Measurements from ENCODE around the gene A3GALT2. TPM values are rescaled to one million over a fixed set of nuclear protein-coding genes. Genes with fewer than 3 reads are reported as not detected.

Gene A3GALT2
- total RNA-seq, 6 experiments from 2014 or later: not detected

DNA sequence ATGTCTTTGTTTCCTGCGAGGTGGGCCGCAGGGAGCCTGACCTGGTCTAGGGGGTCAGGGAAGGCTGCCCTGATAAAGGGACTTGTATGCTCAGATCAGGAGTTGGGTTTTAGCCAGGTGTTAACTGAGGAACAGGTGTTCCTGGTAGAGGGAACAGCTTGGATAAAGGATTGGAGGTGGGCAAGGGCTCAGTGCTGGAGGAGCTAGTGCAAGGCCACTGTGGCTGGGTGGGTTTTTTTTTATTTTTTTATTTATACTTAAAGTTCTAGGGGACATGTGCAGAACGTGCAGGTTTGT, 31.1 kb downstream of the A3GALT2 start:
- no peak for DNase-seq
- no peaks in the 10 kb centered on the region; the same call in 1 of the 2 replicates for H3K27me3 Mint-ChIP-seq (ENCODE audit: insufficient read depth)

DNA sequence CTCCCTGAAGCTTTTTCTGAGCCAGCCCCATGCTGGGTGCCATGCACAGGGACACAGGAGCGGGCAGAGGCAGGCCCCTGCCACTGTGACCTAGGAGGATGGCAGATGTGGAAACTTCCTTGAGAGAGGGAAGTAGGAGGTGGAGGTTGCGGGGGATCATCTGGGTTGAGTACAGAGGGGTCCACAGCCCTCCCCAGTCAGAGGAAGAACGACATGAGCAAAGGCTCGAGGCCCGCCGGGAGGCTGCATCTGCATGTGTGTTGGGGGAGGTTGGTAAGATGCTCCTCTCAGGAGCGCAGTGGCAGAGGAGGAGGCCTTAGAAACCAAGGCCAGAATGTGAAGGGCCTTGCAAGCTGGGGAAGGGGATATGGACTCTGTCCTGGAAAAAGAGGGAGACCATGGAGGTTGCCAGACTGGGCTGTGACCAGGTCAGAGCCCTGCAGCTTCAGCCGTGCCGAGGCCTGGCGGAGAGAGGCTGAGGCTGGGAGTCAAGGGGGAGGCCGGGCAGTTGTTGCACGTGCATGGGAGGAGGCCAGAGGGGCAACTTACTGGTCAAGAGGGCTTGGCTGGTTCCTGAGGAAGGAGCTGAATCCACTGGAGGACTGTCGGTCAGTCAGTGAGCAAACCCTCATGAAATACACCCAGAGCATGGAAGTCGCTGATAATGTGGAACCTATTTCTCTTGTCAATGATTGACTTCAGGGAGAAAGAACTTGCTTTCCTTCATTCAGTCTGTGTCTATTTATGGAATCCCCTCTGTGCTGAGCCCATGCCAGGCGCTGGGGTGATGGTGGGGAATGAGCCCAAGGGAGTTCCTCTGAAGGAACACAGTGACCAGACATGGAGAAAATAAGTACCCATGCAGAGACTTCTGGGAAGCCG, 31.7 kb downstream of the A3GALT2 start:
- Mint-ChIP-seq H3K36me3 (ENCODE audit: low read depth) (peaks cover 11% of the 10 kb centered on the region), H3K4me1 (ENCODE audit: low read depth) (no peaks in the 10 kb centered on the region; the same call in 1 of the 2 replicates), H3K27me3 (ENCODE audit: insufficient read depth) (no peaks in the 10 kb centered on the region; the same call in 1 of the 2 replicates), H3K27ac (no peak overlapping the region), H3K4me3 (no peak overlapping the region), H3K9me3 (no peaks in the 10 kb centered on the region)
- DNase-seq: no peak
- no peak for TF ChIP-seq CTCF (IDR thresholded peaks at IDR 0.05)

More for the DNA sequence above, 31.1 kb downstream of the A3GALT2 start:
- no peak overlapping the region for H3K27ac Mint-ChIP-seq
- no peaks in the 10 kb centered on the region for H3K9me3 Mint-ChIP-seq
- peaks cover 11% of the 10 kb centered on the region for H3K36me3 Mint-ChIP-seq (ENCODE audit: low read depth)
- TF ChIP-seq CTCF (IDR thresholded peaks at IDR 0.05): no peak
- H3K4me3 Mint-ChIP-seq: no peak overlapping the region
- no peaks in the 10 kb centered on the region; the same call in 1 of the 2 replicates for H3K4me1 Mint-ChIP-seq (ENCODE audit: low read depth)

DNA sequence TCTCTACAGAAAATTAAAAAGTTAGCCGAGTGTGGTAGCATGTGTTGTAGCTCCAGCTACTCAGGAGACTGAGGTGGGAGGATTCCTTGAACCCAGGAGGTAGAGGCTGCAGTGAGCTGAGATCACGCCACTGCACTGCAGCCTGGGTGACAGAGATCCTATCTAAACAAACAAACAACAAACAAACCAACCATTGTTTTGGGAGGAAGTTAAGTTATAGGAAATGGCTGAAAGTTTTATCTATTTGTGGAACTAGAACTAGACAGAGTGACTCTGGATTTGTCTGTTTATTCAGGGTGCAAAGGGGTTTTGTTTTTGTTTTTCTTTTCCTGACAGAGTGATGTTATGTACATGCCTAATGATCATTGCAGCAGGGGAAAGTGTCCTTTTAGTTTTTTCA, 33.6 kb downstream of the A3GALT2 start:
- Mint-ChIP-seq H3K9me3 (no peaks in the 10 kb centered on the region), H3K4me3 (no peak overlapping the region), H3K36me3 (ENCODE audit: low read depth) (peaks cover 11% of the 10 kb centered on the region), H3K4me1 (ENCODE audit: low read depth) (no peaks in the 10 kb centered on the region), H3K27ac (no peak overlapping the region), H3K27me3 (ENCODE audit: insufficient read depth) (no peaks in the 10 kb centered on the region)
- DNase-seq: no peak
- TF ChIP-seq CTCF (IDR thresholded peaks at IDR 0.05): no peak

DNA sequence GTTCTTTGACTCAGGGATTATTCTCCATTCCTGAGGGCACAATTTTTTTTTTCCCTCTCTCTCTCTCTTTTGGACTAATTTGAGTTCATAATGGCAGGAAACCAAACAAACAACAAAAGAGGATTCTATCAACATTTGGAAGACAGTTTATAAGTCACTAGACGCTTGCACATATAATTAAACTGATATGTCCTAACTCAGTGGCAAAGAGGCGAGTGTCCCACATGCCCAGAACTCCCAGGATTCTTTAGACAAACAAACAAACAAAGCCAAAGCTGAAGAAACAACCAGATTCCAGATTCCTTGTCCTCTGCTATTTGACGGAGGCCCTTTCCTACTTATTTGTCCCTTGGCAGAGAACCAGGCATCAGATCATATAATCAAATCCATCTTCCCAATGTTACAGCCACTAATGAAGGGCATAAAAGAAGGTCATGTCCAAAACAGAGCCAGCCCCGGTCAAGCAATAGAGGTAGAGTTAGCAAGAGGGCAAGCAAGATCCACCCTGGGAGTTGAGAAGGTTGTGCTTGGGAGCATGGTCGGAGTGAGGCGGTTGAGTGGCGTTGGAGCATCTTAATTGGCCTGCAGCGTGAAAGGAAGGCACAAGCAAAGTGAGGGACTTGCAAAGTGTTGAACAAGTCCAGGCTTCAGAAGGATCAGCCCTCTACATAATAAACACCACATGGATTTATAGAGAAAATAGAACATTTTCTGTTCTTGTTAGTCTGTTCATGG, 34.3 kb downstream of the A3GALT2 start:
- DNase-seq: no peak
- peaks cover 18% of the 10 kb centered on the region for H3K36me3 Mint-ChIP-seq (ENCODE audit: low read depth)
- no peaks in the 10 kb centered on the region for H3K9me3 Mint-ChIP-seq
- H3K4me3 Mint-ChIP-seq: no peak overlapping the region
- TF ChIP-seq CTCF (IDR thresholded peaks at IDR 0.05): no peak
- no peaks in the 10 kb centered on the region for H3K27me3 Mint-ChIP-seq (ENCODE audit: insufficient read depth)
- no peaks in the 10 kb centered on the region for H3K4me1 Mint-ChIP-seq (ENCODE audit: low read depth)
- no peak overlapping the region for H3K27ac Mint-ChIP-seq

- Mint-ChIP-seq H3K27ac (no peak overlapping the region), H3K4me3 (no peak overlapping the region), H3K9me3 (no peaks in the 10 kb centered on the region), H3K36me3 (ENCODE audit: low read depth) (peaks cover 11% of the 10 kb centered on the region), H3K27me3 (ENCODE audit: insufficient read depth) (no peaks in the 10 kb centered on the region; the same call in 1 of the 2 replicates), H3K4me1 (ENCODE audit: low read depth) (no peaks in the 10 kb centered on the region)
- no peak for TF ChIP-seq CTCF (IDR thresholded peaks at IDR 0.05)
- DNase-seq: no peak
These were observed 36.8 kb downstream of the A3GALT2 start for GRCh38 chr1:33284049-33284448.
